Keratinocyte (primary cell): ENCODE measurements around the gene INTS14.

Experiments
- CTCF ChIP-seq, 3 experiments: IDR thresholded peaks in 1 of 3; conservative IDR thresholded peaks in 1 of 3; optimal IDR thresholded peaks in 1 of 3; 2 replicates in 2 of 3; 3 replicates in 1 of 3; pipeline versions ENCODE3 to v1.5.1; 2011; ENCODE audit warnings: low read length in 3 of 3, mild to moderate bottlenecking in 3 of 3, moderate library complexity in 2 of 3, control low read depth in 1 of 3, inconsistent platforms in 1 of 3; ENCODE audit not compliant: insufficient read depth in 2 of 3; ENCODE audit errors: extremely low read depth in 1 of 3
- EZH2 ChIP-seq: IDR thresholded peaks from one replicate; pipeline ENCODE4 v1.6.1; 2012; ENCODE audit warnings: inconsistent platforms, mild to moderate bottlenecking, low read length, moderate library complexity

GRCh38 chr15:65610871-65611718 lies at the start of gene INTS14:
- TF ChIP-seq CTCF (optimal IDR thresholded peaks at IDR 0.05 in 1 of 3, IDR thresholded peaks at IDR 0.05 in 1 of 3, conservative IDR thresholded peaks at IDR 0.05 in 1 of 3; ENCODE audit: extremely low read depth in 1 of 3, insufficient read depth in 2 of 3, low read length in 3 of 3) (peak; percentile 46 to 75 (median 54)), EZH2 (no peak)
